C4-2B (cell line): Measurements from ENCODE around the gene USP6NL.

ENCODE experiments used
- ZFX ChIP-seq: fragments of 450-650 bp; IDR thresholded peaks from 2 replicates; pipeline ENCODE4 v1.6.1; 2017
- TF ChIP-seq, protein P1 (sequence below): fragments of 450-650 bp; conservative IDR thresholded peaks from 2 replicates; pipeline ENCODE4 v1.5.1; 2017; ENCODE audit warnings: mild to moderate bottlenecking

DNA sequence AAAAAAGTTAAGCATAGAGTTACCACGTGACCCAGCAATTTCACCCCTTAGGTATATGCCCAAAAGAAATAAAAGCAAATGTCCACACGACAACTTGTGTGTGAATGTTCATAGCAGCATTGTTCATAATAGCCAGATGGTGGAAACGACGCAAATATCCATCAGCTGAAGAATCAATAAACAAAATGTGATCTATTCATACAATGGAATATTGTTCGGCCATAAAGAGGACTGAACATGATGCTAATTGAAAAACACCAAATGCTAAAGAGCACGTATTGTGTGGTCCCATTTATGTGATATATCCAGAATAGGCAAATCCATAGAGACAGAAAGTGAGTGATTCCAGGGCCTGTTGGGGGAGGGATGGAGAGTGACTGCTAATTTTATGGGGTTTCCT lies 18.3 kb upstream of the USP6NL start:
- TF ChIP-seq, protein P1, sequence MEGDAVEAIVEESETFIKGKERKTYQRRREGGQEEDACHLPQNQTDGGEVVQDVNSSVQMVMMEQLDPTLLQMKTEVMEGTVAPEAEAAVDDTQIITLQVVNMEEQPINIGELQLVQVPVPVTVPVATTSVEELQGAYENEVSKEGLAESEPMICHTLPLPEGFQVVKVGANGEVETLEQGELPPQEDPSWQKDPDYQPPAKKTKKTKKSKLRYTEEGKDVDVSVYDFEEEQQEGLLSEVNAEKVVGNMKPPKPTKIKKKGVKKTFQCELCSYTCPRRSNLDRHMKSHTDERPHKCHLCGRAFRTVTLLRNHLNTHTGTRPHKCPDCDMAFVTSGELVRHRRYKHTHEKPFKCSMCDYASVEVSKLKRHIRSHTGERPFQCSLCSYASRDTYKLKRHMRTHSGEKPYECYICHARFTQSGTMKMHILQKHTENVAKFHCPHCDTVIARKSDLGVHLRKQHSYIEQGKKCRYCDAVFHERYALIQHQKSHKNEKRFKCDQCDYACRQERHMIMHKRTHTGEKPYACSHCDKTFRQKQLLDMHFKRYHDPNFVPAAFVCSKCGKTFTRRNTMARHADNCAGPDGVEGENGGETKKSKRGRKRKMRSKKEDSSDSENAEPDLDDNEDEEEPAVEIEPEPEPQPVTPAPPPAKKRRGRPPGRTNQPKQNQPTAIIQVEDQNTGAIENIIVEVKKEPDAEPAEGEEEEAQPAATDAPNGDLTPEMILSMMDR = no peak
- no peak for TF ChIP-seq ZFX
